MG63 (cell line): ENCODE results near the gene LHFPL4. TPM values are rescaled to one million over a fixed set of nuclear protein-coding genes. Genes with fewer than 3 reads are reported as not detected.

Source experiments
- DNase-seq: peaks from one replicate; pipeline ENCODE4 v3.0.0-alpha.2; 2020
- H3K27me3 ChIP-seq: fragments of 250-450 bp; sonication (Bioruptor Pico); 2 replicates; pipeline ENCODE4 v1.5.1; 2020; ENCODE audit warnings: mild to moderate bottlenecking, moderate library complexity
- H3K36me3 ChIP-seq: fragments of 250-450 bp; sonication (Bioruptor Pico); 2 replicates; pipeline ENCODE4 v1.5.1; 2020; ENCODE audit warnings: mild to moderate bottlenecking, moderate library complexity
- H3K4me3 ChIP-seq: fragments of 250-450 bp; sonication (Bioruptor Pico); 2 replicates; pipeline ENCODE4 v1.5.1; 2020; ENCODE audit warnings: mild to moderate bottlenecking, moderate library complexity
- H3K9me3 ChIP-seq: fragments of 250-450 bp; sonication (Bioruptor Pico); 2 replicates; pipeline ENCODE4 v1.5.1; 2020; ENCODE audit warnings: mild to moderate bottlenecking, moderate library complexity
- total RNA-seq: library from RNA; depleted of rRNA; stranded (reverse); fragments of >200 nt; shearing (Covaris generic); gene quantifications from 2 replicates; pipeline ENCODE4 v1.2.3, GENCODE V29; 2014; ENCODE audit warnings: low replicate concordance

LHFPL4 gene
- total RNA-seq, 1 experiment from 2014 or later, result 1.2 TPM

- Histone ChIP-seq H3K36me3 (no peaks in the 10 kb centered on the region), H3K9me3 (no peaks in the 10 kb centered on the region), H3K27me3 (no peaks in the 10 kb centered on the region), H3K4me3 (no peak overlapping the region)
- DNase-seq, result no peak
Observed at GRCh38 chr3:9552252-9552999, 1.2 kb downstream of the LHFPL4 start.

GRCh38 chr3:9550999-9551398 lies 2.6 kb downstream of the LHFPL4 start:
- no peaks in the 10 kb centered on the region for H3K27me3 ChIP-seq
- no peaks in the 10 kb centered on the region for H3K36me3 ChIP-seq
- H3K9me3 ChIP-seq, result no peaks in the 10 kb centered on the region
- no peak overlapping the region for H3K4me3 ChIP-seq
- no peak for DNase-seq

GRCh38 chr3:9549600-9549999 lies 4.0 kb downstream of the LHFPL4 start:
- no peaks in the 10 kb centered on the region for H3K36me3 ChIP-seq
- H3K4me3 ChIP-seq, result no peak overlapping the region
- no peak for DNase-seq
- H3K27me3 ChIP-seq, result no peaks in the 10 kb centered on the region
- no peaks in the 10 kb centered on the region for H3K9me3 ChIP-seq

GRCh38 chr3:9548991-9549390 lies 4.6 kb downstream of the LHFPL4 start:
- no peaks in the 10 kb centered on the region for H3K27me3 ChIP-seq
- no peaks in the 10 kb centered on the region for H3K9me3 ChIP-seq
- H3K36me3 ChIP-seq, result no peaks in the 10 kb centered on the region
- no peak for DNase-seq
- H3K4me3 ChIP-seq, result no peak overlapping the region

GRCh38 chr3:9542182-9542581 lies 11.4 kb downstream of the LHFPL4 start:
- Histone ChIP-seq H3K9me3 (no peaks in the 10 kb centered on the region), H3K36me3 (no peaks in the 10 kb centered on the region), H3K27me3 (no peaks in the 10 kb centered on the region), H3K4me3 (no peak overlapping the region)
- no peak for DNase-seq

- no peaks in the 10 kb centered on the region for H3K27me3 ChIP-seq
Observed at GRCh38 chr3:9536212-9536611, 17.4 kb downstream of the LHFPL4 start.

GRCh38 chr3:9534429-9534828 lies 19.2 kb downstream of the LHFPL4 start:
- Histone ChIP-seq H3K9me3 (no peaks in the 10 kb centered on the region), H3K36me3 (no peaks in the 10 kb centered on the region), H3K27me3 (no peaks in the 10 kb centered on the region), H3K4me3 (no peak overlapping the region)
- DNase-seq, result no peak

More at GRCh38 chr3:9536212-9536611, 17.4 kb downstream of the LHFPL4 start:
- Histone ChIP-seq H3K4me3 (no peak overlapping the region), H3K36me3 (no peaks in the 10 kb centered on the region), H3K9me3 (no peaks in the 10 kb centered on the region)
- no peak for DNase-seq

GRCh38 chr3:9525078-9525477 lies 28.5 kb downstream of the LHFPL4 start:
- Histone ChIP-seq H3K9me3 (no peaks in the 10 kb centered on the region), H3K27me3 (no peaks in the 10 kb centered on the region; the same call in 1 of the 2 replicates), H3K4me3 (no peak overlapping the region), H3K36me3 (no peaks in the 10 kb centered on the region)
- no peak for DNase-seq

GRCh38 chr3:9514956-9515355 lies 38.7 kb downstream of the LHFPL4 start:
- no peaks in the 10 kb centered on the region for H3K9me3 ChIP-seq
- H3K27me3 ChIP-seq, result no peaks in the 10 kb centered on the region
- DNase-seq, result no peak
- no peaks in the 10 kb centered on the region for H3K36me3 ChIP-seq
- H3K4me3 ChIP-seq, result no peak overlapping the region

GRCh38 chr3:9514306-9514705 lies 39.3 kb downstream of the LHFPL4 start:
- H3K4me3 ChIP-seq, result no peak overlapping the region
- H3K9me3 ChIP-seq, result no peaks in the 10 kb centered on the region
- no peaks in the 10 kb centered on the region for H3K27me3 ChIP-seq
- DNase-seq, result no peak
- H3K36me3 ChIP-seq, result no peaks in the 10 kb centered on the region

- no peaks in the 10 kb centered on the region for H3K27me3 ChIP-seq
- no peak for DNase-seq
- no peaks in the 10 kb centered on the region for H3K36me3 ChIP-seq
- H3K4me3 ChIP-seq, result no peak overlapping the region
- H3K9me3 ChIP-seq, result no peaks in the 10 kb centered on the region
Observed at GRCh38 chr3:9512456-9513045, 41.1 kb downstream of the LHFPL4 start.

- Histone ChIP-seq H3K27me3 (no peaks in the 10 kb centered on the region), H3K4me3 (no peak overlapping the region), H3K36me3 (no peaks in the 10 kb centered on the region), H3K9me3 (no peaks in the 10 kb centered on the region)
- DNase-seq, result peak; percentile 11
Observed at GRCh38 chr3:9508781-9509180, 44.8 kb downstream of the LHFPL4 start.

- no peak for DNase-seq
- no peaks in the 10 kb centered on the region for H3K27me3 ChIP-seq
- no peak overlapping the region for H3K4me3 ChIP-seq
- H3K36me3 ChIP-seq, result no peaks in the 10 kb centered on the region
- H3K9me3 ChIP-seq, result no peaks in the 10 kb centered on the region
Observed at GRCh38 chr3:9507586-9508578, 45.7 kb downstream of the LHFPL4 start.

GRCh38 chr3:9503283-9503682 lies 50.3 kb downstream of the LHFPL4 start:
- no peak for DNase-seq
- Histone ChIP-seq H3K36me3 (no peaks in the 10 kb centered on the region), H3K27me3 (no peaks in the 10 kb centered on the region)

GRCh38 chr3:9501226-9501625 lies 52.4 kb downstream of the LHFPL4 start:
- H3K4me3 ChIP-seq, result no peak overlapping the region
- DNase-seq, result no peak

More at GRCh38 chr3:9503283-9503682, 50.3 kb downstream of the LHFPL4 start:
- Histone ChIP-seq H3K4me3 (no peak overlapping the region), H3K9me3 (no peaks in the 10 kb centered on the region)

GRCh38 chr3:9500108-9501050 lies 53.2 kb downstream of the LHFPL4 start:
- no peaks in the 10 kb centered on the region for H3K9me3 ChIP-seq
- no peak overlapping the region for H3K4me3 ChIP-seq
- no peaks in the 10 kb centered on the region for H3K36me3 ChIP-seq

More at GRCh38 chr3:9501226-9501625, 52.4 kb downstream of the LHFPL4 start:
- Histone ChIP-seq H3K27me3 (no peaks in the 10 kb centered on the region), H3K9me3 (no peaks in the 10 kb centered on the region), H3K36me3 (no peaks in the 10 kb centered on the region)

More at GRCh38 chr3:9500108-9501050, 53.2 kb downstream of the LHFPL4 start:
- peak; percentile 34 for DNase-seq
- no peaks in the 10 kb centered on the region for H3K27me3 ChIP-seq
